Measurements from ENCODE around the gene CHCHD10.
A peak's percentile ranks its signal among the peaks of the same experiment; 100 is the strongest.

CHCHD10 gene

DNA sequence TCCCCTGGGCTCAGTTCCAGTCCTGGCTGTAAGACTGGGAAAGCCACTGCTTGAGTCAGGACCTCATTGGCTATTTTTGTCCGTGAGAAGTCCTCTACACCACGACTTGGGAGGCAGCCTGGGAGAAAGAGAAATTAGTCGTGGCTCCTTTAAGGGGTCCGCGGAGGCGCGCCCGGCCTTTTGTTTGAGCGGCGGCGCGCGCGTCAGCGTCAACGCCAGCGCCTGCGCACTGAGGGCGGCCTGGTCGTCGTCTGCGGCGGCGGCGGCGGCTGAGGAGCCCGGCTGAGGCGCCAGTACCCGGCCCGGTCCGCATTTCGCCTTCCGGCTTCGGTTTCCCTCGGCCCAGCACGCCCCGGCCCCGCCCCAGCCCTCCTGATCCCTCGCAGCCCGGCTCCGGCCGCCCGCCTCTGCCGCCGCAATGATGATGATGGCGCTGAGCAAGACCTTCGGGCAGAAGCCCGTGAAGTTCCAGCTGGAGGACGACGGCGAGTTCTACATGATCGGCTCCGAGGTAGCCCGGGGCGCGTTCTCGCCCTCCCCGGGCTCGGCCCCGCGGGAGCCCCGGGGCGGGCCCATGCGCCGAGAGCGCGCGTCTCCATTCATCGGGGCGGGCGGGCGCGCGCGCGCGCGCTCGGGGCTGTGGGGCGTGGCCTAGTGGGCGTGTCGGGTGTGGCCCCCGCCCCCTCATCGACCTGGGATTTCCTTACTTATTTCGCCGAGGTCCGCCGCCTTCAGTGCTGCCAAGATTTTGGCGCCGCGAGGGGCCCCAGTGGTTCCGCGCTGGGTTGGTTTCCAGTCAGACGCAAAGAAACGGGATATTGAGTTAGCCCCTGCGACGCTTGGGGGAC lies 19.2 kb upstream of the CHCHD10 start, which contains the start of gene SMARCB1:
TSS of gene SMARCB1 (plus strand) at position 215 of the 848 bp plus-strand sequence. CDS start at position 419, 204 bp downstream.
- peak; percentile 32 for DNase-seq

DNA sequence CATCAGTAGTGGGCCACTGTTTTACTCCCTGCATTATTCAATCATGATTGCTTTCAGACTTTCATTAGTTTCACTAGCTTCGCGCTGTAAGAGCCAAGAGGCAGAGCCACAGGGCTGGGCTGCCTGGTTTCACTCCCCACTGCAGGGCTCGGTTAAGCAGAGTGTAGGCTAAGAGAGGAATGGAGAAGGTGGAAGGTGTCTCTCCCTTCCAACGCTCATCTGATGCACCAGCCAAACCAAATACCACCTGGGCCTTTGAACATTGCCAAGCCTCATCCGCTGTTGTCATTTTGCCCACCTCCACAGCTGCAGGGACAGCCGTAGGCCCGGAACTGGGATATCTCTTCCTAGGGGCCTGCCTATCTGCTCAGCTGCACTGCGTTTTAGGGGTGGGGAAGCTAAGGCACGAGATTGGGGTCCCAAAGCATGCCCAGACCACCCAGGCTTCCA lies 18.5 kb upstream of the CHCHD10 start:
- no peak for DNase-seq

GRCh38 chr22:23784215-23784732 lies 16.5 kb upstream of the CHCHD10 start:
- no peak for DNase-seq

DNA sequence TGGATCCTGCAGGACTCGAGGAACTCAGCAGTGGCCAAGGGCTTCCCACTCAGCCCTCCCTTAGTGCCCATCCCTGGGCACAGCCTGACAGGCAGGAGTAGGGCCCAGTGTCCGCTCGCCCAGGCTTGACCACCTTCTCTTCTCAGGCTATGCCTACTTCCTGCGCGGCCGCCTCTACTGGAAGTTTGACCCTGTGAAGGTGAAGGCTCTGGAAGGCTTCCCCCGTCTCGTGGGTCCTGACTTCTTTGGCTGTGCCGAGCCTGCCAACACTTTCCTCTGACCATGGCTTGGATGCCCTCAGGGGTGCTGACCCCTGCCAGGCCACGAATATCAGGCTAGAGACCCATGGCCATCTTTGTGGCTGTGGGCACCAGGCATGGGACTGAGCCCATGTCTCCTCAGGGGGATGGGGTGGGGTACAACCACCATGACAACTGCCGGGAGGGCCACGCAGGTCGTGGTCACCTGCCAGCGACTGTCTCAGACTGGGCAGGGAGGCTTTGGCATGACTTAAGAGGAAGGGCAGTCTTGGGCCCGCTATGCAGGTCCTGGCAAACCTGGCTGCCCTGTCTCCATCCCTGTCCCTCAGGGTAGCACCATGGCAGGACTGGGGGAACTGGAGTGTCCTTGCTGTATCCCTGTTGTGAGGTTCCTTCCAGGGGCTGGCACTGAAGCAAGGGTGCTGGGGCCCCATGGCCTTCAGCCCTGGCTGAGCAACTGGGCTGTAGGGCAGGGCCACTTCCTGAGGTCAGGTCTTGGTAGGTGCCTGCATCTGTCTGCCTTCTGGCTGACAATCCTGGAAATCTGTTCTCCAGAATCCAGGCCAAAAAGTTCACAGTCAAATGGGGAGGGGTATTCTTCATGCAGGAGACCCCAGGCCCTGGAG lies 15.7 kb upstream of the CHCHD10 start:
- no peak for DNase-seq

DNA sequence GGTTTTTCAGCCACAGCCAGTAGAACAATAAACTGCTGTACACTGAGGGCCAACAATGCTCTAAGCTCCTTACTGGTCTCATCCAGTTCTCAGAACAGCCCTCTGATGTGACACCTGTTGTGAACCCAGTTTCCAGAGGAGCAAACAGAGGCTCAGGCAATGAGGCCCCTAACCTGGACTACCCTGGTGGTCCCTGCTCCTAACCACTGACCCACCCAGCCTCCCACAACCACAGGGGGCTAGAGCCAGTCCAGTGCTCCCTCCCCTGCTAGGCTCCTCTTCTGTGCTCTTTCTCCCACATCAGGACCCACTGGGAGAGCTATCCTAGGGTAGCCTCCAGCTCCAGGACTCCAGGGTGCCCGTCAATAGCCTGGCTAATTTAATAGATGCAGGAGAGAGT lies 14.9 kb upstream of the CHCHD10 start:
- no peak for DNase-seq

DNA sequence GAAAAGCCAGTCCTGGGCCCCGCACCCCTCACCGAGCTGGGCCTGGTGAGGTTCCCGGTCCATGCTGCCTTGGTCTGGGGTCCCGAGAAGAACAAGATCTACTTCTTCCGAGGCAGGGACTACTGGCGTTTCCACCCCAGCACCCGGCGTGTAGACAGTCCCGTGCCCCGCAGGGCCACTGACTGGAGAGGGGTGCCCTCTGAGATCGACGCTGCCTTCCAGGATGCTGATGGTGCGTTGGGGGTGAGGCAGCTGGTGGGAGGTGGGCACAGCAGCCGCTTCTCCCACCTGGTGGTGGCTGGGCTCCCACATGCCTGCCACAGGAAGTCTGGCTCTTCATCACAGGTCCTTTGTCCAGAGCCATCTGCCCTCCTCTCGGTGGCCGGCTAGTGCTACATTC lies 14.5 kb upstream of the CHCHD10 start:
- no peak for DNase-seq

DNA sequence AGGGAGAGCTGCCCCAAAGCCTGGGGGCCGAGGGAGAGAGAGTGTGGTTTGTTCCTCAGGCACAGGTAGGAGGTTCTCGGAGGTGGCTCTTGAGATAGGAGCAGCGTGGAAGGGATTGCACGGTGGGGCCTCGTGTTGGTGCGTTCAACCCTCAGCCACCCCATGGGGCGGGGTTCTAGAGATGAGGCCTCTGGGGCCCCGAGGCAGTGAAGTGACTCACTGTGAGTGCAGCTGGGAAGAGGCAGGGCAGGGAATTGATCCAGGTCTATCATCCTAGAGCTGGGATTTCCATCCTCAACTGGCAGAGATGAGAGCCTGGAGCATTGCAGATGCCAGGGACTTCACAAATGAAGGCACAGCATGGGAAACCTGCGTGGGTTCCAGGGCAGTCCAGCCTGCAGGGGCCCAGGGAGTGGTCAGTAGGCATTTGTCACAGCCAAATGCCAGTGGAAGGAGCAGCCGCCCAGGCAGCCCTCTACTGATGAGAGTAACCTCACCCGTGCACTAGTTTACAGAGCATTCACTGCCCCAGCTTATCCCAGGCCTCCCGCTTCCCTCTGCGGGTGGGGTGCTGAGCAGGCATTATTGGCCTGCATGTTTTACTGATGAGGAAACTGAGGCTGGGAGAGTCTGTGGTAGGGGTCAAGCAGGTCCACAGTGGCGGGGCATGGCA lies 13.9 kb upstream of the CHCHD10 start:
- DNase-seq, result no peak

- DNase-seq, result no peak
These were observed 13.3 kb upstream of the CHCHD10 start for GRCh38 chr22:23781065-23781464.

- DNase-seq, result no peak
These were observed 12.5 kb upstream of the CHCHD10 start for GRCh38 chr22:23780146-23780748.

- DNase-seq, result no peak
These were observed 12.0 kb upstream of the CHCHD10 start for GRCh38 chr22:23779731-23780130.

GRCh38 chr22:23779083-23779482 lies 11.3 kb upstream of the CHCHD10 start:
- DNase-seq, result no peak

- DNase-seq, result no peak
These were observed 10.8 kb upstream of the CHCHD10 start for GRCh38 chr22:23778577-23778900.

DNA sequence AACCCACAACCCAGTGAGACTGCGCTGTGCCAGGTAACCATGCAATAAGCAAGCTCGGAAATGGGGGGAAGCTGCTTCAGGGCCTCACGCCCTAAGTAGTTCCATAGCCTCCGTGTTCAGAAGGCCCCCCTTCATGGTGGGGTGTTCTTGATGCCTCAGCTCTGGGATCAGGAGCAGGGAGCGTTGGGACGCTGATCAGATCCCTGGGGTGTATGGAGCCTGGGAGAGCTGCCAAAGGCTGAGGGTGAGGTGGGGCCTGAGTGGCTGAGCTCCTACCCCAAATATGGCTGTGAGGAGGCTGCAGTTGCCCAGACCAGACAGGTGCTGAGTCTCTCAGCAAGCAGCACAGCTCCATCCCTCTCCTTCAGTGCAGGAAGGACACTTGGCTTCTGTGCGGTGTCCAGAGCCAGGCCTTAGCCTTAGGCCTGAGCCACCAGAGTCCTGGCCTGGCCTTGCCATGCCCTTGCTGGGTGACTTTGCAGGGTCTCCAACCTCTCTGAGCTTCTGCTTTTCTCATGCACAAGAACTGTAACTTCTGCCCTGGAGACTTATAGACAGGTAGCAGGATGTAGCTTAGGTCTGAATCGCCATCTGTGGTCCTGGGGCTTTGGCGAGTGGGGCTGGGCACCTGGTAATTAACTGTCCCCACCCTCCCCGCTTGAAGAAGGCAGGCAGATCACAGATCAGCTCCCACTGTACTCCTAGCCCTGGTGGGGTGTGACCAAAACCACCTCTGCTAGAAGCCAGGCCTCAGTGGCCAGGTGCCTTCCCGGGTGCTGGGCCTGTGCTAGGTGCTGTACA lies 10.2 kb upstream of the CHCHD10 start:
- no peak for DNase-seq

DNA sequence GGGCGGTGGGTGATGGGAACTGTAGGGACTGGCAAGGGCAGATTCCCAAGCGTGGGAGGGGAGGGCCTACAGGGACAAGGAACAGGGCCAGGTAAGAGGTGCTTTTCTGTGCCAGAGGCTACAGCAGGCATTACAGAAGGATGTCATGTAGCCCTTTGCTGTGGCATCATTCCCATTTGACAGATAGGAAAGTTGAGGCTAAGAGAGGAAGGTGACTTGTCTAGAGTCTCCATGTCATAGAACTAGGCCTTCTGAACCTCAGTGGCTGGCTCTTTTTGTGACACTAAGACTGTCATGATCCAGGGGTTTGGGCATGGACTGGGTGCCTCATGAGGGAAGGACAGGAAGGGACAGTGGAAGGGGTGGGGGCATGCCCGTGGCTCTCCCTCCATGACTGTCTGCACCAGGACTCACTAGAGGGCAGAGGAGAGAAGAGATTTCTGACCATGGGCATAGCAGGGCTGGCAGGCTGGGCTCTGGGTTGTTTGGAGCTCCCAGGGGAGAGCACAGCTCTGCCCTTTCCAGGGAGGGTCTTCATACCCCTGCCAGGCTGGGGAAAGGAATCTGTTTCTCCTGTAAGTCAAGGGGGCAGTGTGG lies 8.1 kb upstream of the CHCHD10 start:
- no peak for DNase-seq

- no peak for DNase-seq
These were observed 7.2 kb upstream of the CHCHD10 start for GRCh38 chr22:23774922-23775436.

DNA sequence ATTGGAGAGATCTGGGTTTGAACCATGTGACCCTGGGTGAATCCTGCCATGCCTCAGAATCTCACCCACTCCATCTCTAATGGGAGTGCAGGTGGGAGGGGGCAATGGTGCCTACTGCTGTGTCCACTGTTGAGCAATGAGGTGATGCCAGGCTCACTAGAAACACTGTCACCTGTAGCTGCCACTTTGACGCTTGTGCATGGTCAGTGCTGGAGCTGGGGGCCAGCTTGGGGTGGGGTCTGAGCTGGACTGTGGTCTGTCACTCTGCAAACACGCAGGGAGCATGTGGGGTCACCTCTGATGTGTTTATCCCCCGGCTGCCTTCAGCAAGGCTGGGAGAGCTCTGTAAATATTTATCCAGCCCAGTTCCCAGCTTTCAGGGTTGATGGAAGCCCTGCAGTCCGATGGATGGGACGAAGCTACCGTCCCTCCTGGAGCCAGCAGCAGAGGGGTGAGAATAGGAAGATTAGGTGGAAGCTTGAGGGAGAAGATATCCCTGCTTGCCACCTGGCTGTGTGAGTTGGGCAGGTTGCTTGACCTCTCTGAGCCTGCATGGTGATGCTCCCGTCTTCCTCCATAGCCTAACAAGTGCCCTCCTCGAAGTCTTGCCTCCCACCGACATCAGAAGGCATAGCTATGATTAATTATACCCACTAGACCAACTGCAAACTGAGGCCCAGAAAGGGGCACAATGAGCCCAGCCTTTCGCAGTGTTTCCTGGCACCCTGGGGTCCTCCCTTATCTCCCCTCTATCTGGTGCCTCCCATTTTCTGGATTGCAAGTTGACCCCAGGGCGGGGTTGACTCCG lies 6.5 kb upstream of the CHCHD10 start:
- DNase-seq, result no peak

DNA sequence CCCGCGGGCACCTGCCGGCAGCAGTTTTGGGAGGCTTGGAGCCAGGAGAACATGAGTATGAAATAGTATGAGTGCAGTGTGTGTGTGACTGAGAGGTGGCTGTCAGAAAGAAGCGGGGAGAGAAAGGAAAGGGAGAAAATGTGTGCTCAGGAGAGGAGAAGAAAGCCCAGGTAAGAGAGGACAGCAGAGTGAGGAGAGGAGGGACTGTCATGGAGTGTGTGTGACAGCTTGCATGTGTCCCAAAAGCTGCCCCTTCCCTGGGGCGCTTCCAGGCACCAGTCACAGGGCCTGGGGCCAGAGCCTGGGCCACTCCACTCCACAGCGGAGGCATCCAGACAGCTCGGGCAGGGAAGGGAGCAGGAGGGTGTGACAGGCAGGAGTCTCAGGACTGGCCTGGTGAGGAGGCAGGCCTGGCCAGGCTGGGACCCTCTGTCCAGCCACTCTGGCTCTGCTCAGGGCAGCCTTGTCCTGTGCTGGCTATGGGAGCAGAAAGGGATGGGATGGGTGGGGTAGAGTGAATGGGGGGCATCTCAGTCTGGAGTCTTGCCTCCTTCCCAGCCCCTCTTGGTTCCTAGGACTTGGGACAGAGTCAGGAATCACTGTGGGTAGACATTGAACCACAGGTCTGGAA lies 5.8 kb upstream of the CHCHD10 start:
- DNase-seq, result no peak

- no peak for DNase-seq
These were observed 5.1 kb upstream of the CHCHD10 start, which contains the start of gene MMP11 for GRCh38 chr22:23772649-23773473. MMP11 (plus strand) TSS chr22:23772849; CDS start chr22:23772871, 22 bp downstream.

DNA sequence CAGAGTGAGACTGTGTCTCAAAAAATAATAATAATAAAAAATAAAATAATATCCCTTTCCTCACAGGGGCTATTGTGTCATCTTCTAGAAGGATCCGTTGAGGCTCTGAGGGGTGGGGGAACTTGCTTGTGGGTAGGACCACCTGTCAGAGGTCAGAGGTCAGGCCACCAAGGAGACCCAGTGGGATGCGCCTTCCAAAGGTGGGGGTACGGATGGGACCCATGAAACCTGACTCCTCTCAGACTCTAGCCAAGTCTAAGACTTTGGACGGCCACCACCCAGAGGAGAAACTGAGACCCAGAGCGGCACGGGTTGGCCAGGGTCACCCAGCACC lies 4.5 kb upstream of the CHCHD10 start:
- no peak for DNase-seq

Measured in NCI-H1694 (cell line).